SU-DHL-6 (cell line): ENCODE measurements around the gene ZNF337.

ENCODE experiments used
- EZH2phosphoT487 ChIP-seq: fragments of 200-600 bp; sonication (generic), shearing (Covaris generic); conservative IDR thresholded peaks from 2 replicates; pipeline ENCODE4 v1.6.1; 2018; ENCODE audit warnings: mild to moderate bottlenecking, antibody characterized with exemption, low read length, moderate library complexity, mixed read lengths
- TF ChIP-seq, protein P1 (sequence below): fragments of 200-600 bp; sonication (generic); IDR thresholded peaks from one replicate; pipeline ENCODE4 v1.5.1; 2017; ENCODE audit warnings: antibody characterized with exemption, mild to moderate bottlenecking, low read length, moderate library complexity; ENCODE audit not compliant: insufficient read depth, poor library complexity, severe bottlenecking

- TF ChIP-seq, protein P1, sequence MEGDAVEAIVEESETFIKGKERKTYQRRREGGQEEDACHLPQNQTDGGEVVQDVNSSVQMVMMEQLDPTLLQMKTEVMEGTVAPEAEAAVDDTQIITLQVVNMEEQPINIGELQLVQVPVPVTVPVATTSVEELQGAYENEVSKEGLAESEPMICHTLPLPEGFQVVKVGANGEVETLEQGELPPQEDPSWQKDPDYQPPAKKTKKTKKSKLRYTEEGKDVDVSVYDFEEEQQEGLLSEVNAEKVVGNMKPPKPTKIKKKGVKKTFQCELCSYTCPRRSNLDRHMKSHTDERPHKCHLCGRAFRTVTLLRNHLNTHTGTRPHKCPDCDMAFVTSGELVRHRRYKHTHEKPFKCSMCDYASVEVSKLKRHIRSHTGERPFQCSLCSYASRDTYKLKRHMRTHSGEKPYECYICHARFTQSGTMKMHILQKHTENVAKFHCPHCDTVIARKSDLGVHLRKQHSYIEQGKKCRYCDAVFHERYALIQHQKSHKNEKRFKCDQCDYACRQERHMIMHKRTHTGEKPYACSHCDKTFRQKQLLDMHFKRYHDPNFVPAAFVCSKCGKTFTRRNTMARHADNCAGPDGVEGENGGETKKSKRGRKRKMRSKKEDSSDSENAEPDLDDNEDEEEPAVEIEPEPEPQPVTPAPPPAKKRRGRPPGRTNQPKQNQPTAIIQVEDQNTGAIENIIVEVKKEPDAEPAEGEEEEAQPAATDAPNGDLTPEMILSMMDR, result no peak
- TF ChIP-seq EZH2phosphoT487, result no peak
Observed at GRCh38 chr20:25739615-25740320, 43.1 kb upstream of the ZNF337 start.
